Measurements from ENCODE around the gene GRID1.
"Not testable (repeated sequence)": the region's sequence is repeated elsewhere in the genome, so short reads cannot be mapped to it uniquely, and the experiment has no call there.

GRID1 gene

DNA sequence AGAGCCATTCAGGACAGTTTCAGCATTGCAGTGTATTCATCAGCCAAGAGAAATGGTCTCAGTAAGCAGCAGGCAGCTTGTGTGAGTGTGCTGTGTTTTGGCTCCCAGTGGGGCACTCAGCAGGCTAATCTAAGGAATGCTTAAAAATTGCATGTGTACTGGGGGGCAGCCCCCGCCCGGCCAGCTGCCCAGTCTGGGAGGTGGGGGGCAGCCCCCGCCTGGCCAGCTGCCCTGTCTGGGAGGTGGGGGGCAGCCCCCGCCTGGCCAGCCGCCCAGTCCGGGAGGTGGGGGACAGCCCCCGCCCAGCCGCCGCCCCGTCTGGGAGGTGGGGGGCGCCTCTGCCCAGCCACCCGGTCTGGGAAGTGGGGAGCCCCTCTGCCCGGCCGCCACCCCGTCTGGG lies 116.2 kb downstream of the GRID1 start:
- DNase-seq: peak in 1 of 2 donors; percentile 20

- DNase-seq: no peak
Measured at GRCh38 chr10:86249794-86250193, 116.8 kb downstream of the GRID1 start.

DNA sequence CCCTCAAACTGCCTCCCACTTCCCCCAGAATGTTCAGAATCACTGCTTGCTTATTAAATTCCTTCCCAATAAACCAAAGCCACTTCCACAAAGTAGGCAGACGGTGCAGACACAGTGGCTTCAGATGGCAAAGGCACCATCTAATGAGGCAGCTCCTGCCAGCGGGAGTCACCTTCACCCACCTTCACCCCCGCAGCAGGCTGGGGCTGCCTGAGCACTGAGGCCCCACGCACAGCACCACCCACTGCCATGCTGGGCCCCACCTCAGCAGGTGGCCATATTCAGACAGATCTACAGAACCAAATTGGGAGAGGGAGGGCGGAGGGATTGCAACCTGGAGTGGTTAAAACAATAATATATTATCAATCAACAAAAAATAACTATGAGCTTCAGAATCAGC lies 118.5 kb downstream of the GRID1 start:
- no peak for DNase-seq

DNA sequence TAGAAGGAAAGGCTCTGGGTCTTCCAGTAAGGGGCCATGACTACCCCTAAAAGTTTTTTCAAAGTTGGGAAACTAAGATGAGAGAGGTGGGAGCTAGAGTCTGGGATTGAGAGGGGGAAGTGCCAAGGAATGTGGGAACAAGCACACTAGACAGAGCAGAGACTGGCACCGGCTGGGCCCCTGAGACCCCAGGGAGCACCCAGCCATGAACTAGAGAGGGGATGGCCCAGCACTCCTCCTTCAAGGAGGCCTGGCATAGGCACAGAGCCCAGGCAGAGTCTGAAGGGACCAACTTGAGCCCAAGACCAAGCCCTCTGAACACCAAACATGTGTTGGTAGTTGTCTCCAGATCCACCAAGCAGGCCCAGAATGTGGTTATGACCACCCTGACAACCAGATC lies 119.0 kb downstream of the GRID1 start:
- no peak for DNase-seq

GRCh38 chr10:86247073-86247472 lies 119.5 kb downstream of the GRID1 start:
- no peak for DNase-seq

- DNase-seq: no peak
Measured at GRCh38 chr10:86246279-86246940, 120.2 kb downstream of the GRID1 start.

DNA sequence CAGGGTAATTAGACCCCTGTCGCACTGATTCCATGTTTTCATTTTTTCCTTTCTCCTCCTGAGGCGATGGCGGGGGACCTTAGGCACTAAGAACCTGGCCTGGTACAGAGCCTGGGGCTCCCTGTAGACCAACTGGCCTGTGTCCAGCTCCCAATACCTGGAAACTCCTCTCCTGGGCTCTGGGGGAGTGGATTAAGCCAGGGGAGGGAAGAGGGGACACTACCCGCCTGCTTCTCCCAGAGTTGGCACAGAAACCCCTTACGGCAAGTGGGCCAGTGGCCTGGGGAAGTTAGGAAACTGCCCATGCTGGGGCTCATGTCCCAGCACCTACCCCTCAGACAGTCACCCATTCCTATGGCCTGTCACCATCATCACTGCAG lies 121.6 kb downstream of the GRID1 start:
- no peak for DNase-seq

GRCh38 chr10:86244297-86245014 lies 122.1 kb downstream of the GRID1 start:
- no peak for DNase-seq

- DNase-seq: no peak
Measured at GRCh38 chr10:86243651-86244155, 122.9 kb downstream of the GRID1 start.

DNA sequence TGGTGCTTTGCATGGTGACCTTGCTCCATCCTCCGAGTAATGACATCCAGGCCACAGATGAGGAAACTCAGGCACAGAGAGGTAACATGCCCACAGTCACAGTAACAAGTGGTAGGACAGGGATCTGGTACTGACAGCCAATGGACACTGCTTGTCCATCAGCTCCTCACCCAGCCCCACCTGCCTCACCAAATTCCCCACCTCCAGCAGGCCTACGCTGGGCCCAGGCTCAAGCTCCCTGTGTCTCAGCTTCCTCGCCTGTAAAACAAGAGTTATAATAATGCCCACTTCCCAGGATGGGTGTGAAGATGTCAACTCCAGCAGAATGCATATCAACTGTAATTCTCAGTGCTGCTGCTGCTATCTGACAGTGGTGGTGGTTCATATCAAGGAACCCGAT lies 123.8 kb downstream of the GRID1 start:
- no peak for DNase-seq

- not testable (repeated sequence) for DNase-seq
Measured at GRCh38 chr10:86238089-86238488, 128.5 kb downstream of the GRID1 start.

GRCh38 chr10:86234541-86235270 lies 131.9 kb downstream of the GRID1 start:
- no peak for DNase-seq

DNA sequence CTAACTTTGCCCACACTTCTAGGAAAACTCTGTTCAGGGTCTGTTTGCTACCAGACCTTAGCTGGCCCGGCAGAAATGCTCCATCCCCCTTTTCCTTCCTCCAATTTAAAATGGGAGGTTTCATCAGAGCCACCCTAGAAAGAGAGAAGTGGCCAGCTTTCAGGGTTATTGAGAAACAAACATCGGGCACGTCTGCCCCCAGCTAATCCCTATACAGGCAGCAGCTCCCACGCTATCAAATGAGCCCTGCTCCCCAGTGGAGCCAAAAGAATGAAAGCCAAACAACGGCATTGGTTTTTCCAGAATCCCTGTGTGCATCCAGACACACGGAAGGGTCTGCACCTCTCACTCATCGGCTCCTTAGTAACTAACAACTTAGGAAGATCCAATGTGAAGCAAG lies 132.5 kb downstream of the GRID1 start:
- DNase-seq: no peak

- DNase-seq: no peak
Measured at GRCh38 chr10:86233131-86233530, 133.5 kb downstream of the GRID1 start.

DNA sequence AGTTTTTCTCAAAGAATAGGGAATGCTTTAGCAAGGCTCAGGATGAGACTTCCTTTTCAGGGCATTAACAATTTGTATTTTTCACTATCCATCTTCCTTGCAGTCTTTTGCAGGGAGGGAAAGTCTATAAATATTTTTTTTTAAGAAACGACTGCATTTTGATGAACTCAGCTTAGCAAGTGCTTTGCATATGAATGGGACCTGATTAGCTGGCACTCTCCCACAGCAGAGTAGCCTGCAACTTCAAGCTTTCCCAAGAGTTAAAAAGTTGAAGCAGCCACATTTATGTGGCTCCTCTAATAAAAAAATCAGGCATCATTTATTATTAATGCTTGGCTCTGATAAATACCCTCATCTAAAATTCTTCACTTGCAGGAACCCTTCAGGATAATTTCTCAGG lies 134.0 kb downstream of the GRID1 start:
- DNase-seq: no peak

DNA sequence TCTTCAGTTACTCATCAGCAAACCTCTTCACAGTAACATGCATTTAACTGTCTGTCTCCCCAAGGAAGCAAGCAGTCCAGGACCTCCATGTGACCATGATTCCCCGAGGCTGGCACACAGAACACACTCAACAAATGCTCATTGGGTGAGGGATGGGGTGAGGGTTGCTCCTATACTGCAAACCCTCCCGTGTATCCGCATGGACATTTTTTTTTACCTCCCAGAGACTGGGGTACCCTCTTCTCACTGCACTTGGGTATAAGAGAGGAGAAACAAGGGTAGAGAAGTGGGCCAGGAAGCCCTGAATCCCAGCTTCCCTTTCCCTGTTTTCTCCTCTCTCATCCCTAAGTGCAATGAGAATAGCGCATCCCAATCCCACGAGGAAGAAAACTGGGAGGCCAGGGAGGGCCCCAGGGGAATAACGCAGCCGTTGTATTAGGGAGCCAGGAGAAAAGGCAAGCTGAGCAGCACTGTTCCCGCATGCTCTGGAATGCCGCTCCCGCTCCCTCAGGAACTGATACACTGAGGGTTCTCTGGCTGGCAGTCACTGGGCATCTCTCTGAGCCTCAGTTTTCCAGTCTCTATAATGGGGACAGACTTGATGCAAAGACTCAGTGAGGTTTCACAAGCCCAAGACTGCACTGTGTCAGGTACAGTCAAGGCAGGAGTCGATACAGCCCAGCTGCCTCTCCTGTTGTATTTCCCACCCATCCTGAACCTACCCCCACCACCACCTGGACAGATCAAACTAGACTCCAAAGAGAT lies 134.6 kb downstream of the GRID1 start:
- no peak for DNase-seq

- DNase-seq: no peak
Measured at GRCh38 chr10:86230557-86231180, 135.9 kb downstream of the GRID1 start.

DNA sequence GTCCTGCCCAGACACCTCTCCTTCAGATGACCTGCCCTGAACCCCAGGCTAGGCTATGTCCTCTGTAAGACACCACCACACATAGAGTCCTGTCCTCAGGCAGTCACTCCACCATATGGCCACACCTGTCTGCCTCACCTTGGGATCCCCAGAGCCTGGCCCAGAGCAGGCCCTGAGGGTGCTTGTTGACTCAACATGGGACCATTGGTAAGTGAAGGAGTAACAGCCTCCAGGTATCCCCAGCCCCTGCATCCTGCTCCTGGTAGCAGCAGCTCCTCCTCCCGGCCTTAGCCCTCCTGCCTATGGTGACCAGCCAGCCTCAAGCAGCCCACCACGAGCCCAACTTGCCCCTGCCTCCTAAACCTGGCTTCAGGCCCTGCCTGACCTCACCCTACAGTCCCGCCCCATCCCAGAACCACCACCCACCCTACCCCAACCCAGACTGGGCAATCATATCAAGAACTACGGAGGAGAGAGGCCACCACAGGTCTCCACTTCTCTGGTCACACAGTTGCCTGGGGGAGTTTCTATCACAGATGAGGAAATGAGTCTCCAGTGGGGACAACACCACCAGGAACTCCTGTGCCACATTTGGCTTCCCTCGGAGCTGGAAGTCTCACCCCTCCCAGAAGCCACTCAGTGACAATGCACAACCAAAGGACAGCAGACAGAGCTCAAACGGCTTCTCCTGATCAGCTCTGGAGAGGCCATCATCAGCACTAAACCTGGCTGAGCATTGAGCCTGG lies 136.6 kb downstream of the GRID1 start:
- DNase-seq: no peak

- DNase-seq: no peak
Measured at GRCh38 chr10:86229376-86229775, 137.2 kb downstream of the GRID1 start.

DNA sequence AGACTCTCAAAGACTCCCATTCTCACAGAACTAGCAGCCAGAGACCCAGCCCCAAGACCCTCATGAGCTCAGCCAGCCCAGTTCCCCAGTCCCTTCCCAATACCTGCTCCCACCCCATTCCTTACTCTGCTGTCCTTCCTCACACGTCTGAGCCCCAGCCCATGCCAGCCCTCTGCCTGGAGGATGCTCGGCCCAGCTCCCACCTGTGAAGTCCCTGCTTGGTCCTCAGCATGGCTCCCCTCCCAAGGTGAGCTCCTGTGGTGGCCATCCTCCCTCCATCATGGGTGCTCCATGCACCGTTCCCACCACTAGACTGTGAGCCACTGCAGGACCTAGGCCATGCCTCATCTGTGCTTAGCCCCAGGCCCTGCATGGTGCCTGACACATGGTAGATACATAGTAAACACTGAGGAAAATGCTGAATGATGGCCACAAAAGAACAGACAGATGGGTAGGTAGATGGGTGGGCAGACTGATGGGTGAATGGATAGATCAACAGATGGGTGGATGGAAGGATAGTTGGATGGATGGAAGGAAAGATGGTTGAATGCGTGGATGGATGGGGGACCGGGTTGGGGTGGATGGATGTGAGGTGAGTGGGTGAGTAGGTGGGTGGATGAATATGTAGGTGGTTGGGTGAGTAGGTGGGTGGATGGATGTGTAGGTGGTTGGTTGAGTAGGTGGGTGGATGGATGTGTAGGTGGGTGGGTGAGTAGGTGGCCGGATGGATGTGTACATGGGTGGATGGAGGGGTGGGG lies 138.9 kb downstream of the GRID1 start:
- DNase-seq: no peak

GRCh38 chr10:86226781-86227201 lies 139.8 kb downstream of the GRID1 start:
- DNase-seq: no peak
